Renal cortical epithelial cell (primary cell): ENCODE results near the gene NKAP. TPM values are rescaled to one million over a fixed set of nuclear protein-coding genes. Genes with fewer than 3 reads are reported as not detected.
A peak's percentile ranks its signal among the peaks of the same experiment; 100 is the strongest.
"Not testable (repeated sequence)": the region's sequence is repeated elsewhere in the genome, so short reads cannot be mapped to it uniquely, and the experiment has no call there.

Experiments used
- DNase-seq: peaks from one replicate; pipeline ENCODE4 v3.0.0-alpha.2; 2011; ENCODE audit warnings: low read depth
- total RNA-seq: library from RNA; depleted of rRNA; stranded (reverse); fragments of >200 nt; gene quantifications from 2 replicates; pipeline ENCODE4 v1.2.3, GENCODE V29; 2014

The NKAP gene
- 3.1 and 5.5 TPM in 2 replicates for total RNA-seq

- peak; percentile 87 for DNase-seq
Measured at GRCh38 chrX:119943185-119943988, at the start of gene NKAP. NKAP (minus strand) TSS chrX:119943751; CDS start chrX:119943605, 146 bp downstream.

GRCh38 chrX:119991005-119991787, 47.6 kb upstream of the NKAP start:
- DNase-seq, result no peak

GRCh38 chrX:119990556-119991004, 47.0 kb upstream of the NKAP start:
- DNase-seq, result no peak

- no peak for DNase-seq
Measured at GRCh38 chrX:119989905-119990555, 46.5 kb upstream of the NKAP start.

GRCh38 chrX:119986203-119986602, 42.7 kb upstream of the NKAP start:
- DNase-seq, result no peak

- no peak for DNase-seq
Measured at GRCh38 chrX:119984652-119985051, 41.1 kb upstream of the NKAP start.

- DNase-seq, result no peak
Measured at GRCh38 chrX:119983494-119983893, 39.9 kb upstream of the NKAP start.

- DNase-seq, result no peak
Measured at GRCh38 chrX:119982145-119982544, 38.6 kb upstream of the NKAP start.

- peak; percentile 17 for DNase-seq
Measured at GRCh38 chrX:119981286-119982070, 37.9 kb upstream of the NKAP start.

- DNase-seq, result not testable (repeated sequence)
Measured at GRCh38 chrX:119977172-119977571, 33.6 kb upstream of the NKAP start.

- no peak for DNase-seq
Measured at GRCh38 chrX:119971184-119971583, 27.6 kb upstream of the NKAP start.

- DNase-seq, result no peak
Measured at GRCh38 chrX:119970574-119970973, 27.0 kb upstream of the NKAP start.

- not testable (repeated sequence) for DNase-seq
Measured at GRCh38 chrX:119966837-119967236, 23.3 kb upstream of the NKAP start.

- no peak for DNase-seq
Measured at GRCh38 chrX:119960625-119961024, 17.1 kb upstream of the NKAP start.

- DNase-seq, result not testable (repeated sequence)
Measured at GRCh38 chrX:119955807-119956570, 12.4 kb upstream of the NKAP start.

- DNase-seq, result no peak
Measured at GRCh38 chrX:119954374-119954773, 10.8 kb upstream of the NKAP start.

GRCh38 chrX:119948381-119948780, 4.8 kb upstream of the NKAP start:
- DNase-seq, result no peak

- DNase-seq, result no peak
Measured at GRCh38 chrX:119945481-119945880, 1.9 kb upstream of the NKAP start.

GRCh38 chrX:119942831-119943184, 743 bp downstream of the NKAP start:
- peak; percentile 18 for DNase-seq

GRCh38 chrX:119942173-119942819, 1.3 kb downstream of the NKAP start:
- DNase-seq, result no peak
